ENCODE results near the gene ARSA. TPM values are rescaled to one million over a fixed set of nuclear protein-coding genes. Genes with fewer than 3 reads are reported as not detected.
A peak's percentile ranks its signal among the peaks of the same experiment; 100 is the strongest.

ARSA gene
- total and polyA plus RNA-seq, 2 of the 13 experiments (the other 11 are each of a cell fraction or from before 2014, with no cell fraction given), result 9.0 to 11.5 TPM

DNA sequence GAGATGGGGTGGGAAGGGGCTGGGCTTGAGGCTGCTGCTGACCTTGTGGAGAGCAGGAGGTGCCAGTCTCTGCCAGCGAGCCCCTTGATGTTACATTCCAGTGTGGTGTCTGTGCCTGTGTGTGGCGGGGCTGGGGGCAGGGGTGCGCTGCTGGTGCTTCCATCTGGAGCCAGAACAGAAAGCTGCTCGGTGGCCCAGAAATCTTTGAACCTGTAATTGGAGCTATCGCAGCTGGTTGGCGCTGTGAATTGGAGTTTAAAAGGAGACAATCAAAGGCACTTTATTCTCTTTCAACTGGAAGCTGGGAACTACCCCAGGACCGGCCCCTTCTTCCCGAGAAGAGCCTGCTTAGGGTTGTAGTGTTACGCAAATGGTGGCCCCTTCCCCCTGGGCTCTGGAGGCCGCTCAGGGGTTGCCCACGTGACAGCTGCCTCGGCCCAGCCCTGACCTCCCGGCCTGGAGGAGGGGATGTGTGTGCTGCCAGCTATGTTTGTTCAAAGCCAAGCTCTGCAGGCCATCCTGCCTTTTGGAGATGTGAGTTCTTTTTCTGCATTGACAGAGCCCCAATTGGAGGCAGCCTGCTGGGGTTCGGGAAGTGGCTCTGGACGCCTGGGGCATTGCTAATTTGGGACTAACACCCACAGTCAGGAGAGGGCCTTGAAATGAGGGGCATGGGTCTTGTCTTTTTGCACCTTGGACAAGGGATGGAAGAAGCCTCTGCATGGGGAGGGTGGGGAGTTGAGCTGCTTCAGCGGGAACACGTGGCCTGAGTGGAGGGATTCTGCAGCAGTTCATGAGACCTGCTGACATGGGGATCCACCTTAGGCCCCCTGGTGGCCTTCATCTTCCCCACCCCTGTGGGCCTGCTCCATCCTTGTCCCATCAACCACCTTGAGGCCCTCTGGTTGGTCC is 14.0 kb upstream of the ARSA start (continued):
- TF ChIP-seq EP300 (IDR thresholded peaks at IDR 0.05; ENCODE audit: low read depth in 2 of 2, low read length in 2 of 2), result peak; percentile 24 to 86; a peak in 3 of 4 replicates
- TF ChIP-seq EP300 (CRISPR knock-in tag; IDR thresholded peaks at IDR 0.05; ENCODE audit: borderline replicate concordance), result peak; percentile 53; the same call in 1 of the 2 replicates
- TF ChIP-seq ZZZ3 (CRISPR knock-in tag; IDR thresholded peaks at IDR 0.05; ENCODE audit: borderline replicate concordance), result 0 out of 2 replicates have a peak, but pooled peaks have one; percentile 9
- TF ChIP-seq ZFP90 (CRISPR knock-in tag; IDR thresholded peaks at IDR 0.05; ENCODE audit: borderline replicate concordance), result peak; percentile 63; the same call in 1 of the 2 replicates
- TF ChIP-seq, protein P1, sequence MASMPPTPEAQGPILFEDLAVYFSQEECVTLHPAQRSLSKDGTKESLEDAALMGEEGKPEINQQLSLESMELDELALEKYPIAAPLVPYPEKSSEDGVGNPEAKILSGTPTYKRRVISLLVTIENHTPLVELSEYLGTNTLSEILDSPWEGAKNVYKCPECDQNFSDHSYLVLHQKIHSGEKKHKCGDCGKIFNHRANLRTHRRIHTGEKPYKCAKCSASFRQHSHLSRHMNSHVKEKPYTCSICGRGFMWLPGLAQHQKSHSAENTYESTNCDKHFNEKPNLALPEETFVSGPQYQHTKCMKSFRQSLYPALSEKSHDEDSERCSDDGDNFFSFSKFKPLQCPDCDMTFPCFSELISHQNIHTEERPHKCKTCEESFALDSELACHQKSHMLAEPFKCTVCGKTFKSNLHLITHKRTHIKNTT (CRISPR knock-in tag; IDR thresholded peaks at IDR 0.05), result no peak
- TF ChIP-seq ZNF263 (CRISPR knock-in tag; IDR thresholded peaks at IDR 0.05), result peak; percentile 18
- peak; percentile 75; the same call in 1 of the 2 replicates for TF ChIP-seq MTA1 (CRISPR knock-in tag; IDR thresholded peaks at IDR 0.05; ENCODE audit: borderline replicate concordance)
- TF ChIP-seq, protein P2, sequence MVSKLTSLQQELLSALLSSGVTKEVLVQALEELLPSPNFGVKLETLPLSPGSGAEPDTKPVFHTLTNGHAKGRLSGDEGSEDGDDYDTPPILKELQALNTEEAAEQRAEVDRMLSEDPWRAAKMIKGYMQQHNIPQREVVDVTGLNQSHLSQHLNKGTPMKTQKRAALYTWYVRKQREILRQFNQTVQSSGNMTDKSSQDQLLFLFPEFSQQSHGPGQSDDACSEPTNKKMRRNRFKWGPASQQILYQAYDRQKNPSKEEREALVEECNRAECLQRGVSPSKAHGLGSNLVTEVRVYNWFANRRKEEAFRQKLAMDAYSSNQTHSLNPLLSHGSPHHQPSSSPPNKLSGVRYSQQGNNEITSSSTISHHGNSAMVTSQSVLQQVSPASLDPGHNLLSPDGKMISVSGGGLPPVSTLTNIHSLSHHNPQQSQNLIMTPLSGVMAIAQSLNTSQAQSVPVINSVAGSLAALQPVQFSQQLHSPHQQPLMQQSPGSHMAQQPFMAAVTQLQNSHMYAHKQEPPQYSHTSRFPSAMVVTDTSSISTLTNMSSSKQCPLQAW (CRISPR knock-in tag; IDR thresholded peaks at IDR 0.05), result peak; percentile 79
- TF ChIP-seq NFIC (IDR thresholded peaks at IDR 0.05; ENCODE audit: low read length), result peak; percentile 40; the same call in 1 of the 2 replicates
- peak; percentile 58 for TF ChIP-seq ZNF777 (CRISPR knock-in tag; IDR thresholded peaks at IDR 0.05)
- no peak for TF ChIP-seq SKI (IDR thresholded peaks at IDR 0.05; ENCODE audit: partially characterized antibody)
- no peak for TF ChIP-seq HMGA1 (CRISPR knock-in tag; conservative IDR thresholded peaks at IDR 0.05)
- peak; percentile 67 for TF ChIP-seq GABPB1 (CRISPR knock-in tag; IDR thresholded peaks at IDR 0.05)
- TF ChIP-seq, protein P3, sequence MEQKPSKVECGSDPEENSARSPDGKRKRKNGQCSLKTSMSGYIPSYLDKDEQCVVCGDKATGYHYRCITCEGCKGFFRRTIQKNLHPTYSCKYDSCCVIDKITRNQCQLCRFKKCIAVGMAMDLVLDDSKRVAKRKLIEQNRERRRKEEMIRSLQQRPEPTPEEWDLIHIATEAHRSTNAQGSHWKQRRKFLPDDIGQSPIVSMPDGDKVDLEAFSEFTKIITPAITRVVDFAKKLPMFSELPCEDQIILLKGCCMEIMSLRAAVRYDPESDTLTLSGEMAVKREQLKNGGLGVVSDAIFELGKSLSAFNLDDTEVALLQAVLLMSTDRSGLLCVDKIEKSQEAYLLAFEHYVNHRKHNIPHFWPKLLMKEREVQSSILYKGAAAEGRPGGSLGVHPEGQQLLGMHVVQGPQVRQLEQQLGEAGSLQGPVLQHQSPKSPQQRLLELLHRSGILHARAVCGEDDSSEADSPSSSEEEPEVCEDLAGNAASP (CRISPR knock-in tag; IDR thresholded peaks at IDR 0.05; ENCODE audit: borderline replicate concordance), result peak; percentile 73
- TF ChIP-seq ZNF816 (CRISPR knock-in tag; IDR thresholded peaks at IDR 0.05; ENCODE audit: borderline replicate concordance), result 0 out of 2 replicates have a peak, but pooled peaks have one; percentile 49
- TF ChIP-seq, protein P4, sequence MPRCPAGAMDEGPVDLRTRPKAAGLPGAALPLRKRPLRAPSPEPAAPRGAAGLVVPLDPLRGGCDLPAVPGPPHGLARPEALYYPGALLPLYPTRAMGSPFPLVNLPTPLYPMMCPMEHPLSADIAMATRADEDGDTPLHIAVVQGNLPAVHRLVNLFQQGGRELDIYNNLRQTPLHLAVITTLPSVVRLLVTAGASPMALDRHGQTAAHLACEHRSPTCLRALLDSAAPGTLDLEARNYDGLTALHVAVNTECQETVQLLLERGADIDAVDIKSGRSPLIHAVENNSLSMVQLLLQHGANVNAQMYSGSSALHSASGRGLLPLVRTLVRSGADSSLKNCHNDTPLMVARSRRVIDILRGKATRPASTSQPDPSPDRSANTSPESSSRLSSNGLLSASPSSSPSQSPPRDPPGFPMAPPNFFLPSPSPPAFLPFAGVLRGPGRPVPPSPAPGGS (CRISPR knock-in tag; IDR thresholded peaks at IDR 0.05), result peak; percentile 26
- peak; percentile 32; the same call in 1 of the 2 replicates for TF ChIP-seq MED13 (CRISPR knock-in tag; IDR thresholded peaks at IDR 0.05)
- TF ChIP-seq, protein P5, sequence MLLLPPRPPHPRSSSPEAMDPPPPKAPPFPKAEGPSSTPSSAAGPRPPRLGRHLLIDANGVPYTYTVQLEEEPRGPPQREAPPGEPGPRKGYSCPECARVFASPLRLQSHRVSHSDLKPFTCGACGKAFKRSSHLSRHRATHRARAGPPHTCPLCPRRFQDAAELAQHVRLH (CRISPR knock-in tag; IDR thresholded peaks at IDR 0.05; ENCODE audit: borderline replicate concordance, low read depth), result peak; percentile 10; the same call in 1 of the 2 replicates
- TF ChIP-seq, protein P6, sequence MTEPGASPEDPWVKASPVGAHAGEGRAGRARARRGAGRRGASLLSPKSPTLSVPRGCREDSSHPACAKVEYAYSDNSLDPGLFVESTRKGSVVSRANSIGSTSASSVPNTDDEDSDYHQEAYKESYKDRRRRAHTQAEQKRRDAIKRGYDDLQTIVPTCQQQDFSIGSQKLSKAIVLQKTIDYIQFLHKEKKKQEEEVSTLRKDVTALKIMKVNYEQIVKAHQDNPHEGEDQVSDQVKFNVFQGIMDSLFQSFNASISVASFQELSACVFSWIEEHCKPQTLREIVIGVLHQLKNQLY (CRISPR knock-in tag; IDR thresholded peaks at IDR 0.05), result peak; percentile 98

Data from HepG2 (cell line).